HG02759 (cell line): ENCODE results near the gene IQGAP1.

Source experiments
- ATAC-seq: cut with Tn5 transposase; IDR thresholded peaks from one replicate; pipeline ENCODE4 v1.9.1; 2021; ENCODE audit warnings: mild to moderate bottlenecking, moderate library complexity; ENCODE audit not compliant: unreplicated experiment

Gene IQGAP1

DNA sequence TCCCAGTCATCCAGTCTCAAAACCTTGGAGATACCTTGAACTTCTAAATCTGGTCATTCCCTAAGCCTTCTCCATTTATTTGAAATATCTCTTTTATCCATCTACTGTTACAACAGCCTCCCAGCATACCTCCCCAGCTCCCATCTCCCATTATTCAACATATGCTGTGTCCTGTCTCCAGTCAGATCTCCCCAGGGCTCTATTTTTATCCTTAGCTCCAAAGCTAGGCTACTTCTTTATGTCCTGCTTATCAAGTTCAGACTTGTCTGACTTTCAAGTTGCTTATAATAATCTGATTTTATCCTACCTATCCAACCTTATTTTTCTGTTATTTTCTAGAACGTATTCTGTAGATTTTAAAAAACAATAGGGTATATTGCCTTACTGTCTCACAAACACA, 44.2 kb downstream of the IQGAP1 start:
- no peak for ATAC-seq

DNA sequence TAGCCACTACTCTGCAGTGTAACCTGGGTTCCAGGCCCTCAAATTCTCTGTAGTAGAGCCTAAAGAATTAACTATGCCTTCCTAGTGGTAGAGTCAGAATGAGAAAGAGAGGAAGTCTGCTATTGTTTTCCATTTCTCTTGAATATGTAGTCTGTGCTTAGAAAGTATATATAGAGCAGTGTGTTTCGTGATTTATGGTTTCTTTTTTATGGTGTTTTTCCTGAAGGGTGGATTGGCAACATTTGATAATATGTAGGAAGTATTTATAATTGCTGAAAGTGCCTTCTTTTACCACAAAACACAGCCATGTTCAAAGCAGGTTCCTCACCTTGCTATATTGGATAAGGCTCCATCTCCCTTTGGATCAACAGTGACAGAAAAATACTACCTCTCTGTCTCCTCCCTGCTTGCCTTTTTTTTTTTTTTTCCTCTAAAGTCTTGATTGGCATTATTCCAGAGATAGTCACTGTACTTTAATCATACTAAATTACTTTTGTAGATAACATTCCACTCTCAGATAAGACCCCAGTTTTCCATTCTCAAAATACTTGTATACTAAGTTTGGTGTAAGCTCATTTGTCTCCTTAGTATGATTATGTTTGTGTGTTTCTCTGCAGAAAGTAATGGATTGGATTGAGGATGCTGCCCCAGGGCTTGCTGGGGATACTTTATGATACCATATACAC, 47.8 kb downstream of the IQGAP1 start:
- no peak for ATAC-seq

DNA sequence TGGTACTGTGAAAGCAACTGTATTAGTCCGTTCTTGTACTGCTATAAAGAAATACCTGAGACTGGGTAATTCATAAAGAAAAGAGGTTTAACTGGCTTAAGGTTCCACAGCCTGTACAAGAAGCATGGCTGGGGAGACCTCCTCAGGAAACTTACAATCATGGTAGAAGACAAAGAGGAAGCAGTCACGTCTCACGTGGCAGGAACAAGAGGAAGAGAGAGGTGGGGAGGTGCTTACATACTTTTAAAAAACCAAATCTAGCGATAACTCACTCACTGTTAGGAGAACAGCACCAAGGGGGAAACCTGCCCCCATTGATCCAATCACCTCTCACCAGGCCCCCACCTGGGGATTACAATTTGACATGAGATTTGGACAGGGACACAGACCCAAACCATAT, 48.9 kb downstream of the IQGAP1 start:
- ATAC-seq = no peak

DNA sequence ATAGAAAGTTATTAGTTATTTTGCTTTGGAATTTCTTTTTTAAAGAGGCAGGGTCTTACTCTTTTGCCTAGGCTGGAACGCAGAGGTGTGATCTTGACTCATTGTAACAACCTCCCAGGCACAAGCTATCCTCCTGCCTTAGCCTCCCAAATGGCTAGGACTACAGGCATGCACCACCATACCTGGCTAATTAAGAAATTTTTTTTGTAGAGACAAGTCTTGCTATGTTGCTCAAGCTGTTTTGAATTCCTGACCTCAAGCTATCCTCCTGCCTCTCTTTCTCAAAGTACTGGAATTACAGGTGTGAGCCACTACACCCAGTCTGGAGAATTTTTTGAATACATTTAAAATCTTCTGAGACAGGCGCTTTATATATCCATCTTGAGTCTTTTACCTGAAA, 49.5 kb downstream of the IQGAP1 start:
- ATAC-seq = no peak

DNA sequence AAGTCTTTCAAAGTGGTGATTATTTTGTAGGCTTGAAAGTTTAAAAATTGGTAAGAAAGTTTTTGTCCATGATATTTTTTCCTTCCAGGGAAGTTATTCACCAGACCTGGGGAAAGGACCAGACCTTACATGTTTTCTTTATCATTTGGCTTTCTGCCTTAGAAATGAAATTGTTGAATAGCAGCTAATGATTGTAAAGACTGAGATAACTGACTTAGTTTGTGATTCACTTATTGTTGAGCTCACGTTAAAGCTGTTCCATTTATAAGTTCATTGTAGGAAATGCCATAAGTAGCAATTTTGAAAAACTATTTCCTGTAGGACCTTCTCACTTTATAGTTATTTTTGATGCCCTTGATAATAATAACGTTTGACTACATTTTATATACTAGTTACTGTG, 51.9 kb downstream of the IQGAP1 start:
- ATAC-seq = no peak

DNA sequence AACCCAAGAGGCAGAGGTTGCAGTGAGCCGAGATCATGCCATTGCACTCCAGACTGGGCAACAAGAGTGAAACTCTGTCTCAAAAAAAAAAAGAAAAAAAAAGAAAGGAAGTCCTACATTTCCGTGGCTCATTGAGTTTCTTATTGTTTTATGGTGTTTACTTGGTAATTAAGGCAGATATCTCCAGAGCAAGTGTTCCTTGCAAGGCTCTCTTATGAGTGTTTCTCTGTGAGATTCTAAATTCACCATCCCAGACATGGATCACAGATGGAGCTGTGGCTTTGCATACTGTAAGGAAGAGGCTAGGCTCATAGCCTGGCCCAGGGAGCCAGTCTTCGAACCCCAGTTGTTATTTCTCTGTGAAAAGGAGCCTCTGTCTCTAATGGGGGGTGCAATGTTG, 53.0 kb downstream of the IQGAP1 start:
- ATAC-seq = no peak

DNA sequence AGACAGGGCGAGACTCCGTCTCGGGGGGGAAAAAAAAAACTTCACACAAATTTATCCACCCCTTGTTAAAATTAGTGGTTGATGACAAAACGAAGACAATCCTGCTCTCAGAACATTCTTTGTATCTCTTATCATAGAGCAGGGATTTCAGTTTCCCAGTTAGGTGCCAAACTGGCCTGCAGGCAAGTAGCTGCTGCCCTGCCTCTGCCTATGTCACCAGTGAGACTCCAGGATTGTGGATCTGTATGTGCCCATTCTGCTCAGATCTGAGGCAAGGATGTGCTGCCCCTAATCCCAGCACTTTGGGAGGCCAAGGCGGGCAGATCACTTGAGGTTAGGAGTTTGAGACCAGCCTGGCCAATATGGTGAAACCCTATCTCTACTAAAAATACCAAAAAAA, 54.4 kb downstream of the IQGAP1 start:
- ATAC-seq = no peak

DNA sequence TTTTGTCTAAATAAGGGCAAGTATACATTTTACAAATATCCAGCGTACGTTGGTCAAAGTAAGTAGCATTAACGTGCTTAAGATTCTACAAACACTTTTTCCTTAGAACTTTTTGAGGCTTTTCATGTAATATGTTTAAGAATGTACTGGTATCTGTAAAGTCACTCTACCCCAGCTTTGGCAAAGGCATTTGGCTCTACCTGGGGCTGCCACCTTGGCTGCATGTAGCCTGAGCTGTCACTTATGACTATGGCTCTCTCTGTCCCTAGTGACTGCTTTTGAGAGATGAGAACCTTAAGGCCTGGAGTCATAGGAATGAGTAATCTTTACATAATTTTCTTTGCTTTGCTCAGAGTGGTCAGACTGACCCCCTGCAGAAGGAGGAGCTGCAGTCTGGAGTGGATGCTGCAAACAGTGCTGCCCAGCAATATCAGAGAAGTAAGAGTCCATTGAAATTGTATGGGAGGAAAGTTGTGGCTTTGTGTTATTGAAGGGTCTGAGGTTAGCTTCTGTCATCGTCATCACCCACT, 61.2 kb downstream of the IQGAP1 start:
- ATAC-seq = no peak

DNA sequence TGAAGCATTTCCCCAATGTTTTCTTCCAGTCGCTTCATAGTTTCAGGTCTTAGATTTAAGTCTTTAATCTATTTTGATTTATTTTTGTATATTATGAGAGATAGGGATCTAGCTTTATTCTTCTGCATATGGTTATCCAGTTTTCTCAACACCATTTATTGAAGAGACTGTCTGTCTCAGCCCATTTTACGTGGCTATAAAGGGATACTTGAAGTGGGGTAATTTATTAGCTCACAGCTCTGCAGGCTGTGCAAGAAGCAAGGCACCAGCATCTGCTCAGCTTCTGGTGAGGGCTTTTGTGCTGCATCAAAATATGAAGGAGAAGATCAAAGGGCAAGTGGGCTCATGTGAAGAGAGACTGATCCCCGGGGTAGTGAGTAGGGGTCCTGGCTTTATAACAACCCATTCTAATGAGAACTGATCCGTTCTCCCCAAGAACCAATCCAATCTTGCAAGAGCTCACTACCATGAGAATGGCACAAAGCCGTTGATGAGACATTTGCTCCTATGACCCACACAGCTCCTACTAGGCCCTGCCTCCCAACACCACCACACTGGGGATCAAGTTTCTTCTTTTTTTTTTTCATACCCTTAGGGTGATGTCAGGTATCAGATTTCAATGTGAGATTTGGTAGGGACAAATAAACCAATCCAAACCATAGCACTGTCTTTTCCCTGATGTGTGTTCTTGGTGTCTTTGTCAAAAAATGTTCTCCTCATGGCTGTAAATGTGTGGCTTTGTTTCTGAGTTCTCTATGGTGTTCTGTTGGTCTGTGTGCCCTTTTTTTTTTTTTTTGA, 63.2 kb downstream of the IQGAP1 start:
- ATAC-seq = no peak

DNA sequence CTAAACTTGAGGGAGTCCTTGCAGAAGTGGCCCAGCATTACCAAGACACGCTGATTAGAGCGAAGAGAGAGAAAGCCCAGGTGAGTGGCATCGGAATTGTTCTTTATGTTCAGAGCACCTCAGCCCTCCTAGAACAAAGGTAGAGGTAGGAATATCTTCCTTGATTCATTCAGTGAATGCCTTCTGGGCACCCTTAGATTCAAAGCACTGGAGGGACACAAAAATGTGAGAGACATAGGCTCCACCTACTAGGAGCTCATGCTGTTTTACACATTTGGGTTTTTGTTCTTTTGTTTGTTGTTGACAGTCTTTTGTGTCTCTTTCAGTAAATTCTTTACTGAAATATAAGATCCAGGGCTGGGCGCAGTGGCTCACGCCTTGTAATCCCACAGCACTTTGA, 68.2 kb downstream of the IQGAP1 start:
- ATAC-seq = no peak

DNA sequence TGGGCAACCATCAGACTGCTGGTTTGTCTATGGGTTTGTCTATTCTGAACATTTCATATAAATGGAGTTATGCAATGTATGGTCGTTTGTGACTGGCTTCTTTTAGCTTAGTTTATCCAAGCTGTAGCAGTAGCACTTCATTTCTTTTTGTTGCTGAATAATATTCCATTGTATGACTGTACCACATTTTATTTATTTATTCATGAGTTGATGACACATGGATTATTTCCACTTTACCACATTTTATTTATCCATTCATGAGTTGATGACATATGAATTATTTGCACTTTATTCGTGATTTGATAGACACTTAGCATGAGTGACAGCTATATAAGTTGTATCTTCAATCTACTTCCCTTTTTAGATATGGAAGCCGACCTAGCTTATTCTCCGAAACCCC, 70.0 kb downstream of the IQGAP1 start:
- no peak for ATAC-seq

DNA sequence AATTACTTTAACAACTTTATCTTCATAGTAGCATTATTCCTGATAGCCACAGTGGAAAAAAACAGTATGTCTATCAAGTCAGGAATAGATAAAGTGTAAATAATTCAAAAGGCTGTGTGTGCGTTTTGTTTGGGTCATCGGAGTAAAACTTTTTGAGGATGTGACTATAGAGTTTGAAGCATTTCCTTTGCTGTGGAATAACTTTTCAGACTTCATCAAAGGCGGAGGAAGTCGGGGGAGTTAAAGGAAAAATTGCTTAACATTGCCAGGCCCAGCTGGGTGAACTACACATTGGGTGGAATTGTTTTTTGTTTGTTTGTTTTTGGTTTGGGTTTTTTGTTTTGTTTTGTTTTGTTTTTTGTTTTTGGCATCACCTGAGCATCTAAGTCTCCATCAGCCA, 71.3 kb downstream of the IQGAP1 start:
- no peak for ATAC-seq

DNA sequence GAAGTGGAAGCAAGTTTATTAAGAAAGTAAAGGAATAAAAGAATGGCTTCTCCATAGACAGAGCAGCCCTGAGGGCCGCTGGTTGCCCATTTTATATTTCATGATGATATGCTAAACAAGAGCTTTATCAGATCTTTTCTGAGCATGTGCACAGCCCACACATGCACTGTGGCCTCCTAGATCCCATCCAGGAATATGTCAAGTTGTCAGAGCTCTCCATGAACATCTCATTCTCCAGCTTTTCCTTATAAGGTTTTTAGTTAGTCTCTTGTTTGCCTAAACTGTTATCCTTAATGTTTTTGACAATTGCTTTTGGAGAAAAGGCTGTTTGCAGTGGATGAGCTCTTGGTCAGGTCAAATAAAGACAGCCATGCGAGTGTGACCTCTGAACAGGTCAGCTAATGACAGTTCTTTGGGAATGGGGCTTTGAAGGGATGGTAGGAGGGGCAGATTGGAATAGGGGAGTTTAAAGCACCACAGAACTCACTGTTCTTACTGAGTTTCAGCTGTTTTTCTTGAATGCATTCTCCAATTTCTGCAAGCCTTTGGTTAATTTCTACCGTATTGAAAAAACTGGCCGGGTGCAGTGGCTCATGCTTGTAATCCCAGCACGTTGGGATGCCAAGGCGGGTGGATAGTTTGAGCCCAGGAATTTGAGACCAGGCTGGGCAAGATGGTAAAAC, 72.2 kb downstream of the IQGAP1 start:
- no peak for ATAC-seq

DNA sequence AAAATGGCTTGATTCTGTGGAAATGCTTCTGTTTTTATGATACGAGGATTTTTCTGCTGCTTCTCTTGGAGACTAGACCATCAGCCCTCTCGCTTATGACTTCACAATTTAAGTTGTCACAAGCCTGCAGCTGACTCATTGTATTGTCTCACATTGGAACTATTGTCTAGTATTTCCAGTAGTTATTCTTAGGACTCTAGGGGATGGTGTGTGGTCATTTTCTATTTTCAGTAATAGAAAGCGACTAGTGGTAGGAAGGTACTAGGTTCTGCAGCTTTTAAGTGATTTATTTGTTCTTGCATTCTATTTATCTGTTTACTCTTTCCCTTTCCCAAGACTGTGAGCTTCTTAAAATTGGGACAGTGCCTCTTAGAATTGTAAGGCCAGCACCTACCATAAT, 75.3 kb downstream of the IQGAP1 start:
- no peak for ATAC-seq

DNA sequence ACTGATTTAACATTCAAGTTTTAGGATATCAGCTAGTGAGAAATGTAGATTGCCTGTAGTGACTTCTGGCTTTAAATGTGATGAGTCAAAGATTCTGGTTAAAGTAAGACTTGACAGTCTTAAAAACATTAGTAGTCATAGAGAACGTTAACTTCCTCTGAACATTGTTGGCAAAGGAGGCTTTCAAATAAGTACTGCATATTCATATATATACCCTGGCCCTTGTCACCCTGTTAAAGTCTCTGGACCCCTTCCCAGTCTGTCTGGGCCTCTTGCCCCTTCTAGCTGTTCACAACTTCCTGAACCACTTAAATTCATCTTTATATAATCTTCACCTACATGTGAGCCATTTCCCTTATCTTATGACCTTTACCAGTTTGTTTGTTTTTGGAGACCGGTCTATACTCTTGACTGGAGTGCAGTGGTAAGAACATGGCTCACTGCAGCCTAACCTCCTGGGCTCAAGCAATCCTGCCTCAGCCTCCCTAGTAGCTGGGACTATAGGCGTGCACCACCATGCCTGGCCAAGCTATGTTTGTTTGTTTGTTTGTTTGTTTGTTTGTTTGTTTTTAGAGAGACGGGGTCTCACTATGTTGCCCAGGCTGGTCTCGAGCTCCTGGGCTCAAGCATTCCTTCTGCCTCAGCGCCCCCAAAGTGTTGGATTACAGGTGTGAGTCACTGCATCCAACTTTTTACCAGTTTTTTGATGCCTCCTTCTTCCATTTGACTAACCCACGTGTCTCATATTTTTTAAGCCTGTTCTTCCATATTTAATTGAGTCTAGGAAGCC, 77.3 kb downstream of the IQGAP1 start:
- ATAC-seq = no peak

DNA sequence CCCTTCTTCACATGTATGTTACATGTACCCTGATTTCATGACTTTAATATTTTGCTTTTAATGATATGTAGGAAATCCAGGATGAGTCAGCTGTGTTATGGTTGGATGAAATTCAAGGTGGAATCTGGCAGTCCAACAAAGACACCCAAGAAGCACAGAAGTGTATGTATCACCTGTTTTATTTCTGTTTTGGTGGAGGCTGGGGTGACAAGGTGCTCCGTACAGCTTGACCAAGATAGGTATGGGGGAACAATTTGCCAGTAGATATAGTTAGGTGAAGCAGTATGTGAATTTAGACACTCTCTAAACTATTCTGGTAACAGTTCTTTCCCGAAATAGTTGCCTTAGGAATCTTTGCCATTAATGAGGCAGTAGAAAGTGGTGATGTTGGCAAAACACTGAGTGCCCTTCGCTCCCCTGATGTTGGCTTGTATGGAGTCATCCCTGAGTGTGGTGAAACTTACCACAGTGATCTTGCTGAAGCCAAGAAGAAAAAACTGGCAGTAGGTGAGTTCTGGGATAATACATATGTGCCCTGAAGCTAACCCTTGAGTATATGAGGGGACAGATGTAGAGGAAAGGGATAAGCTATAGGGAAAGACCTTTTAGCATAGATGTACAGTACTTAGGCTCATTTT, 78.0 kb downstream of the IQGAP1 start:
- no peak for ATAC-seq

DNA sequence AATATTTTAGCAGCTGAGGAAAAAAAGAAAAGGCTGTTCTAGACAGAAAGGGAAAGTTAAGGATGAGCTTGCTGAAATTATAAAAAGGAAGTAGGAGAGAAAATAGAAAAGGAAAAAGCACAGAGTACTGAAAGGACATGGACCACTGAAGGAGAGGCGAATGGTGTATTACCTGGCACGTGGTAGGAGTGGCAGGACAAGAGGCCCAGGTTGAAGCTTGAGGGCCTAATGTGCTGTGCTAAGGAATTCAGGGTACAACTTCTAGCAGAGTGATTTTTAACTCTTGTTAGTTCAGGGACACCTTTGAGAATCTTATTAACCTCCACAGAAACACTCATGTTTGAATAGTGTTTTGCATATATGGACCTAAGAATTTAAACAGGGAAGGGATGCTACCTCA, 81.7 kb downstream of the IQGAP1 start:
- no peak for ATAC-seq

DNA sequence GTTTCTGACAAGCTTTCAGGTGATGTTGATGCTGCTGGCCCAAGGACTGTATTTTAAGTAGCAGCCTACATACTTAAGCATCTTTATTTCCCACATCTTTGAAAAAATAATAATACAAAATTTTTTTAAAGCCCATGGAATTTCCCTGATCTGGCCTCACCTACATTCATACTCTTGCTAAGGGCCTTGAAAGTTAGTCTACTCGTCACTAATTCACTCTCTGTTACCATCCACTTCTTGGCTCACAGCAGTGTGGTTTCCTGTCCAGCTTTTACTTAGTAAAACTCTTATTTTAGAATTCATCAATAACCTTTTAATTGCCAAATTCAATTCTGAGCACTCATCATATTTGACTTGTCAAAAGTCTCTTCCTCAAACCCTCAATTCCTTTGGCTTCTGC, 82.4 kb downstream of the IQGAP1 start:
- ATAC-seq = no peak

DNA sequence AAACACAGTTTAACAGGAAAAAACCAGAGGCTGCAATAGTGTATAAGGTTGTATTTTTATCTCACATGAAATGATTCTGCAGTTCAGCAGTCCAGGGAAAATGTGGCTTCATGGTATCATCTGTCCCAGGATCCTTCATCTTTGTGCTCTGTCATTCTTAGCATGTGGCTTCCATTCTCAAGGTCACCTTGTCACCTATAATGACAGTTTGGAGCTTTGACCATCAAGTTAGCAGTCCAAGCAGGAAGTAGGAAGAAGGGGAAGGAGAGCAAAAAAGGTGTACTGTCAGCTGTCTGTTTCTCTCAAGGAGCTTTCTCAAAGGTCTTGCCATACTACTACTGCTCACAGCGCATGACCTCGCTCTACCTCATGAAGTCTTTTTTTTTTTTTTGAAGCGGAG, 83.1 kb downstream of the IQGAP1 start:
- ATAC-seq = no peak

DNA sequence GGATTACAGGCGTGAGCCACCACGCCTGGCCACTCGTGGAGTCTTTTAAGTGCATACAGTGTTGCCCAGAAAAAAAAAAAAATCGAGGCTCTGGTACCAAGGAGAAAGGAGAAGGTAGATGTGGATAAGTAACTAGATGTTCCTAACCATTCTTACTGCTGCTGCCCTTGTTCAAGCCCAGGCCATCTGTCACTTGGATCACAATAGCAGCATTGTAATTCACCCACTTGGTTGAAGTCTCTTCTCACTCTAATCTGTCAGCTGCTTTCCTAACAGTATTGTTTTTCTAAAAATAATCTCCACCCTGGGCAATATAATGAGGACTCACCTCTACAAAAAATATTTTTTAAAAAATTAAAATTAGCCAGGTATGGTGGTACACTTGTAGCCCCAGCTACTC, 83.7 kb downstream of the IQGAP1 start:
- no peak for ATAC-seq
